MCF 10A (cell line): ENCODE measurements around the gene L3MBTL4. TPM values are rescaled to one million over a fixed set of nuclear protein-coding genes. Genes with fewer than 3 reads are reported as not detected.

ENCODE experiments used
- BruUV-seq: library from RNA; stranded (reverse); fragments of 400-500 nt; replicated peaks from 2 replicates; lab custom pipeline; 2021; lab: Mats Ljungman, UMichigan
- CTCF ChIA-PET: fragments of 300-600 bp; sonication (Branson Sonifier 250); formaldehyde crosslinking; extraction: SDS; loops from one replicate; lab custom pipeline; 2021; ENCODE audit warnings: antibody characterized with exemption, inconsistent platforms; lab: Yijun Ruan, JAX
- POLR2A ChIA-PET: fragments of 300-600, 350-650 bp; sonication (Branson Sonifier 250); formaldehyde crosslinking; extraction: SDS; loops from one replicate; lab custom pipeline; 2020; ENCODE audit warnings: antibody characterized with exemption, inconsistent platforms; lab: Yijun Ruan, JAX
- DNase-seq: peaks from one replicate; pipeline ENCODE4 v3.0.0-alpha.2; 2018; ENCODE audit not compliant: unreplicated experiment
- H3K27ac Mint-ChIP-seq: one replicate; pipeline ENCODE4 v1.8.0; 2022; ENCODE audit warnings: mild to moderate bottlenecking, low read depth, mixed read lengths; ENCODE audit not compliant: unreplicated experiment
- H3K27me3 Mint-ChIP-seq: one replicate; pipeline ENCODE4 v1.8.0; 2022; ENCODE audit warnings: mixed read lengths; ENCODE audit not compliant: insufficient read depth, unreplicated experiment
- H3K36me3 Mint-ChIP-seq: one replicate; pipeline ENCODE4 v1.8.0; 2022; ENCODE audit warnings: mild to moderate bottlenecking, moderate library complexity, mixed read lengths; ENCODE audit not compliant: insufficient read depth, unreplicated experiment
- H3K4me1 Mint-ChIP-seq: one replicate; pipeline ENCODE4 v1.8.0; 2022; ENCODE audit warnings: mixed read lengths; ENCODE audit not compliant: insufficient read depth, unreplicated experiment
- H3K4me3 Mint-ChIP-seq: one replicate; pipeline ENCODE4 v1.8.0; 2022; ENCODE audit warnings: mild to moderate bottlenecking, moderate library complexity, mixed read lengths; ENCODE audit not compliant: unreplicated experiment
- H3K9me3 Mint-ChIP-seq: one replicate; pipeline ENCODE4 v1.8.0; 2022; ENCODE audit warnings: mixed read lengths; ENCODE audit not compliant: unreplicated experiment
- CTCF ChIP-seq: fragments of 200-600 bp; IDR thresholded peaks from one replicate; pipeline ENCODE4 v1.8.0; 2022; ENCODE audit warnings: antibody characterized with exemption, mild to moderate bottlenecking; ENCODE audit not compliant: unreplicated experiment
- intact Hi-C: fragments of 100-400 bp; cut with micrococcal nuclease; formaldehyde crosslinking; loops from 2 replicates; pipeline ENCODE4 v1.14.1; 2022
- total RNA-seq: library from RNA; stranded (reverse); gene quantifications from 2 replicates; pipeline ENCODE4 v1.2.3, GENCODE V29; 2022

The L3MBTL4 gene
- total RNA-seq, 1 experiment from 2014 or later: not detected

DNA sequence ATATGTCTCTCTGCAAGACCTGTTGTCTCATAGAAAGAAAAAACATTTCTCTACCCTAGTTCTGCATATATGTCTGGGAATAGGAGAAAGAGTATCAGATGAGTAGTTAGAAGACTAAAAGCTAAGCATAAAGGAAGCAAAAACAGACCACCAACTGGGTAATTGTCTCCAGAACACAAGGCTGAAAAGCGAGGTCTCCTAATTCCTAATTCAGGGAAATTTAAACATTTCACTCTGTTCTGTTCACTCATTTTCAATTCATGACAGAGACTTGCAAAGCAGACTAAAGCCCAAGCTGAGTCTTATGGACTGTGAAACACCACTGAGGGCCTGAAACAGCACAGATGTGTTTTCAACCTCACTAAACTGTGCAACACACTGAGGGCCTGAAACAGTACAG lies 294.9 kb downstream of the L3MBTL4 start:
- no peak for DNase-seq
- Mint-ChIP-seq H3K27me3 (no peaks in the 10 kb centered on the region), H3K27ac (no peak overlapping the region), H3K4me3 (no peak overlapping the region), H3K4me1 (peaks cover 7% of the 10 kb centered on the region), H3K9me3 (peaks cover 9% of the 10 kb centered on the region), H3K36me3 (no peaks in the 10 kb centered on the region)
- intact Hi-C loops: no loop called here
- BruUV-seq: no TSS peak
- CTCF ChIA-PET: interaction anchor here (1.0 kb wide), 1 partner anchor 11 kb away, joined by 3 read pairs; no protein-coding TSS in a partner anchor
- no peak for TF ChIP-seq CTCF
- POLR2A ChIA-PET: no interaction called here

DNA sequence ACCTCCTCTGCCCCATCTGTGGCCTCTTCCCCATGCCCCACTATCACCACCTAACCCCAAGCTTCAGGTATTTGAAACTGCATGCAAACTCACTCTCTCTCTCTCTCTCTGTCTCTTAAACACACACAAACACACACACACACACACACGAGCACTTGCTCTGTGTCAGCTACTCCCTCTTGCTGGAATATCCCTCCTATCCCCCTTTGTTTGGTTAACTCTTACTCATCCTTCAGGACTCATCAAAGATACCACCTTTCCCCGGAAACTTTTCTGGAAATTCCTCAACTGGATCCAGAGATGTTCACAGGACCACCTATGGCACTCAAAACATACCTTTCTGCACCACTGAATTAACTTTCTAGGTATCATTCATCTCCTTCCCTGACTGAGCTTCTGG lies 296.6 kb downstream of the L3MBTL4 start:
- Mint-ChIP-seq H3K4me1 (peaks cover 7% of the 10 kb centered on the region), H3K27ac (no peak overlapping the region), H3K27me3 (no peaks in the 10 kb centered on the region), H3K4me3 (no peak overlapping the region), H3K36me3 (no peaks in the 10 kb centered on the region), H3K9me3 (peaks cover 8% of the 10 kb centered on the region)
- ChIA-PET POLR2A (no interaction called here), CTCF (no interaction called here)
- no peak for DNase-seq
- TF ChIP-seq CTCF: no peak
- BruUV-seq: no TSS peak
- intact Hi-C loops: no loop called here

DNA sequence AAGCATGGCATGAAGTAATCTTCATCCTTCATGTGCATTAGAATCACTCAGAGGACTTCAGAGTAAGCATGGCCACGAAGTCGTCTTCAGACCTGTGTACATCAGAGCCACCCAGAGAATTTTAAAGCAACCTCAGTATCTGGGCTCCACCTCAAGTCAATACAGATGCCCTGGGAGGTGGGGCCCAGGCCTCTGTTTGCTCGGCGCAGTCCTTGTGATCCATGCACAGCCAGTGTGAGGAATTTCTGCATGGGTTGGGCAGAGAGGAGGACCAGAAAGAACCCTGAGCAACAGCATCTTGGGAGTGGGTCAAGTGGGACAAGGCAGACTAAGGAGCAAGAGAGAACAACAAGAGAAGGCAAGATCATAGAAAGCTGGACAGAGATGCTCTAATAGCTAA lies 299.0 kb downstream of the L3MBTL4 start:
- peaks cover 8% of the 10 kb centered on the region for H3K9me3 Mint-ChIP-seq
- H3K4me1 Mint-ChIP-seq: no peaks in the 10 kb centered on the region
- intact Hi-C loops: no loop called here
- no peaks in the 10 kb centered on the region for H3K36me3 Mint-ChIP-seq
- H3K27me3 Mint-ChIP-seq: no peaks in the 10 kb centered on the region
- no peak for TF ChIP-seq CTCF
- H3K4me3 Mint-ChIP-seq: no peak overlapping the region
- DNase-seq: no peak
- BruUV-seq: no TSS peak
- no peak overlapping the region for H3K27ac Mint-ChIP-seq
- POLR2A ChIA-PET: no interaction called here
- CTCF ChIA-PET: no interaction called here

DNA sequence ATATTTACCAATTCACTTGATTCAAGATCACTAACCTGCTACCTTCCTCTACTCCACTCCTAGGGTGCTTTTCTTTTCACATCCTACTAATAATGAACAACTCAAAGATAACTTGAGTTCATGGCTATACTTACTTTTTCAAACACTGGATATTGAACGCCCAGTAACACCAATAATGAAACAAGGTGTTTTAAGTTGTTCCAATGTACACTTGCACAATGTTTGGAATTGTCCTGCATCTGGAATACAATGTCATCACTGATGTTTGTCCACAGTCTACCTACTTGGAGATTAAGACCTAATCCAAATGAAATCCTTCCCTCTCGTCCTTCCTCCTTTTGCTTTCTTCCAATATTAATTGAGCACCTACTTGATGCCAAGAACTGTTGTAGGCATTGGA lies 301.1 kb downstream of the L3MBTL4 start:
- peaks cover 8% of the 10 kb centered on the region for H3K9me3 Mint-ChIP-seq
- H3K27me3 Mint-ChIP-seq: no peaks in the 10 kb centered on the region
- POLR2A ChIA-PET: no interaction called here
- DNase-seq: no peak
- intact Hi-C loops: no loop called here
- CTCF ChIA-PET: no interaction called here
- H3K4me1 Mint-ChIP-seq: peaks cover 6% of the 10 kb centered on the region
- no peak overlapping the region for H3K27ac Mint-ChIP-seq
- BruUV-seq: no TSS peak
- no peak for TF ChIP-seq CTCF
- no peak overlapping the region for H3K4me3 Mint-ChIP-seq
- no peaks in the 10 kb centered on the region for H3K36me3 Mint-ChIP-seq
